ENCODE measurements around the gene USO1. TPM values are rescaled to one million over a fixed set of nuclear protein-coding genes. Genes with fewer than 3 reads are reported as not detected.

USO1 gene
- total and polyA plus RNA-seq, 9 of the 15 experiments (the other 6 are each of a cell fraction or from before 2014, with no cell fraction given) = 19.3 to 97.8 (median 48.5) TPM

- TF ChIP-seq TAF9B (IDR thresholded peaks at IDR 0.05; ENCODE audit: partially characterized antibody) (peak; percentile 82), DEAF1 (CRISPR knock-in tag; IDR thresholded peaks at IDR 0.05) (peak; percentile 16; the same call in 1 of the 2 replicates), XRCC4 (IDR thresholded peaks at IDR 0.05; ENCODE audit: extremely low read depth, insufficient read depth, insufficient read length) (no peak), ELF4 (CRISPR knock-in tag; IDR thresholded peaks at IDR 0.05) (no peak), PTBP1 (IDR thresholded peaks at IDR 0.05; ENCODE audit: low read depth, low read length) (no peak), GTF2A2 (tag; IDR thresholded peaks at IDR 0.05) (no peak), MTA3 (IDR thresholded peaks at IDR 0.05; ENCODE audit: borderline replicate concordance) (no peak; the same call in 1 of the 2 replicates), PHF20 (IDR thresholded peaks at IDR 0.05; ENCODE audit: partially characterized antibody) (no peak), SIN3B (IDR thresholded peaks at IDR 0.05; ENCODE audit: low read depth) (no peak), SUPT5H (IDR thresholded peaks at IDR 0.05) (peak; percentile 98), ZNF695 (CRISPR knock-in tag; IDR thresholded peaks at IDR 0.05) (no peak), ZNF121 (CRISPR knock-in tag; conservative IDR thresholded peaks at IDR 0.05) (no peak), CLOCK (CRISPR knock-in tag; IDR thresholded peaks at IDR 0.05; ENCODE audit: borderline replicate concordance) (no peak), ZNF3 (CRISPR knock-in tag; IDR thresholded peaks at IDR 0.05) (no peak), ZNF589 (CRISPR knock-in tag; IDR thresholded peaks at IDR 0.05; ENCODE audit: low read depth) (peak; percentile 28; the same call in 1 of the 2 replicates), L3MBTL2 (IDR thresholded peaks at IDR 0.05) (peak; percentile 90), SETDB1 (IDR thresholded peaks at IDR 0.05; ENCODE audit: low read length) (no peak), HLTF (IDR thresholded peaks at IDR 0.05) (no peak), KLF1 (tag; IDR thresholded peaks at IDR 0.05) (no peak), E4F1 (CRISPR knock-in tag; IDR thresholded peaks at IDR 0.05; ENCODE audit: borderline replicate concordance) (no peak), TOE1 (IDR thresholded peaks at IDR 0.05; ENCODE audit: borderline replicate concordance) (peak; percentile 70; the same call in 1 of the 2 replicates), TOE1 (CRISPR knock-in tag; IDR thresholded peaks at IDR 0.05; ENCODE audit: borderline replicate concordance, low read depth) (no peak), HNRNPL (IDR thresholded peaks at IDR 0.05; ENCODE audit: low read depth, low read length) (no peak)
These were observed at the start of gene USO1 (continued) for GRCh38 chr4:75724066-75724866.
